ENCODE measurements around the gene CLDN24. TPM values are rescaled to one million over a fixed set of nuclear protein-coding genes. Genes with fewer than 3 reads are reported as not detected.
A peak's percentile ranks its signal among the peaks of the same experiment; 100 is the strongest.

CLDN24 gene
- total RNA-seq, 3 donors from 2014 or later: not detected

DNA sequence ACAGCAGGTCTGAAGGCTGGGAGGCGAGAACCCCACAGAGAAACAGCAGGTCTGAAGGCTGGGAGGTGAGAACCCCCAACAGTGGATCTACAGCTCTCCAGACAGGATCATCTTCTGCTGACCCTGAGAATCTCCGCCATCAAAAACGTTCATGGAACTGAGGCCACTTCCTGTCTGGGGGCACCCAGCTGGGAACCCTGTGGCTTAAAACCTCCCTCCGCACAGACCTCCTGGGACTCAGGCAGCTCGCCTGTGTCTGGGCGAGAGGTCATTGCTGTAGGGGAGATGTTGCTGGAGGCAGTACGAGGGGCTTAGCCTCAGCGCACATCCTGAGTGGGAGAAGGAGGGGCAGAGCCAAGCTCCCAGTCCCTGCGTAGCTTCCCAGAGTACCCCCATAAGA is 15.1 kb upstream of the CLDN24 start:
- H3K9me3 ChIP-seq: no peaks in the 10 kb centered on the region
- TF ChIP-seq, protein P1, sequence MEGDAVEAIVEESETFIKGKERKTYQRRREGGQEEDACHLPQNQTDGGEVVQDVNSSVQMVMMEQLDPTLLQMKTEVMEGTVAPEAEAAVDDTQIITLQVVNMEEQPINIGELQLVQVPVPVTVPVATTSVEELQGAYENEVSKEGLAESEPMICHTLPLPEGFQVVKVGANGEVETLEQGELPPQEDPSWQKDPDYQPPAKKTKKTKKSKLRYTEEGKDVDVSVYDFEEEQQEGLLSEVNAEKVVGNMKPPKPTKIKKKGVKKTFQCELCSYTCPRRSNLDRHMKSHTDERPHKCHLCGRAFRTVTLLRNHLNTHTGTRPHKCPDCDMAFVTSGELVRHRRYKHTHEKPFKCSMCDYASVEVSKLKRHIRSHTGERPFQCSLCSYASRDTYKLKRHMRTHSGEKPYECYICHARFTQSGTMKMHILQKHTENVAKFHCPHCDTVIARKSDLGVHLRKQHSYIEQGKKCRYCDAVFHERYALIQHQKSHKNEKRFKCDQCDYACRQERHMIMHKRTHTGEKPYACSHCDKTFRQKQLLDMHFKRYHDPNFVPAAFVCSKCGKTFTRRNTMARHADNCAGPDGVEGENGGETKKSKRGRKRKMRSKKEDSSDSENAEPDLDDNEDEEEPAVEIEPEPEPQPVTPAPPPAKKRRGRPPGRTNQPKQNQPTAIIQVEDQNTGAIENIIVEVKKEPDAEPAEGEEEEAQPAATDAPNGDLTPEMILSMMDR (IDR thresholded peaks at IDR 0.05): no peak
- no peak for TF ChIP-seq POLR2AphosphoS5 (IDR thresholded peaks at IDR 0.05)
- TF ChIP-seq POLR2A (IDR thresholded peaks at IDR 0.05): no peak

DNA sequence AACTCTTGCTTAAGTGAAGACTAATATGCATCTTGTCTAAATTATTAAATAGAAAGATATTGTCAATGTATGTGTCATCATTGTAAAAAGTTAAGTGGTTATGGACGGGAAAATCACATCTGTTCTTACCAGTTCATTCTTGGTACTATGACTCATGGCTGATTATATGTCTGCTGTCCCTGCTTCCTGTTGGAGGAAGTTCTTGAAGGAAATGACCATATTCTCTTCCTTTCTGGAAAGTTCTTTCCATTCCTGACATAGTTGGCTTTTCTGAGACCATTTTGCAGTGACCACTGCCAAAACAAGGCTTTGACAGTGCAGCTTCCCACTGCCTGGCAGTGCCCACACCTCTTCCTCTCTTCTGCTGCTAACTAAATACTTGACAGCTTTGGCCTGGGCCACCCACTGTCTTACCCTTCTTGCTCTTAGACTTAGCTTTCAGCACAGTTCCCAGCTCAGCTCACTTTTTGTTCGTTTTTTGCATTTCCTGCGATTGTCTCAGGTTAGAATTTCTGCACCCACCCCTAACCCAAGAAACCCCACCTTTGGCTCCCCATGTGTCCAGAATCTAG is 13.2 kb upstream of the CLDN24 start:
- Histone ChIP-seq H3K36me3 (no peaks in the 10 kb centered on the region), H3K4me1 (no peaks in the 10 kb centered on the region), H3K27ac (no peak overlapping the region), H3K4me3 (no peak overlapping the region), H3K9me3 (no peaks in the 10 kb centered on the region), H3K27me3 (no peaks in the 10 kb centered on the region)
- intact Hi-C loops (cut with DNase I; ENCODE audit: low total_unique reads): no loop called here
- TF ChIP-seq, protein P1 (IDR thresholded peaks at IDR 0.05): no peak
- TF ChIP-seq POLR2AphosphoS5 (IDR thresholded peaks at IDR 0.05) (no peak), POLR2A (IDR thresholded peaks at IDR 0.05) (no peak)
- no peak for DNase-seq (ENCODE audit: low spot score in 2 of 2)

More for the DNA sequence above, 15.1 kb upstream of the CLDN24 start:
- Histone ChIP-seq H3K36me3 (no peaks in the 10 kb centered on the region), H3K4me3 (no peak overlapping the region), H3K27ac (peak overlapping the region in 1 of 2 donors; percentile 14), H3K27me3 (no peaks in the 10 kb centered on the region), H3K4me1 (no peaks in the 10 kb centered on the region)
- no peak for DNase-seq (ENCODE audit: low spot score in 2 of 2)
- intact Hi-C loops (cut with DNase I; ENCODE audit: low total_unique reads): no loop called here

DNA sequence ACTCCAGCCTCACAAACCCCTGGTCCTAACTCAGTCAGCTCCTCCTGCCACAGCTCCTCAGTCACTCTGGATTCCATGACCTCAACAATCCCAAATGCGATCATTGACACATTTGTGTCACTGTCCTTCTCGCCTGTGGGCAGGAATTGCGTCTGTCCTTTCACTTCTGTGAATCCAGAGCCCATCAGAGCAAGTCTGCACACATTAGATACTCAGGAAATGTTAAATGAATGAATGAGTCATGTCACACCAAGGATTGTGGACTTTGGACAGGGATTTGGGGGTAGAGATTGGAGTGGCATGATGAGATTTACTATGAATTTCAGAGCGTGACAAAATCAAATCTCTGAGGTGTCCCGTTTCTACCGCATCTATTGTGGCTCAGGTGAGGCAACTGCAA is 11.8 kb upstream of the CLDN24 start:
- Histone ChIP-seq H3K9me3 (no peaks in the 10 kb centered on the region), H3K36me3 (no peaks in the 10 kb centered on the region), H3K27ac (no peak overlapping the region), H3K27me3 (no peaks in the 10 kb centered on the region), H3K4me1 (no peaks in the 10 kb centered on the region), H3K4me3 (no peak overlapping the region)
- TF ChIP-seq POLR2AphosphoS5 (IDR thresholded peaks at IDR 0.05) (no peak), POLR2A (IDR thresholded peaks at IDR 0.05) (no peak)
- TF ChIP-seq, protein P1 (IDR thresholded peaks at IDR 0.05): no peak
- no peak for DNase-seq (ENCODE audit: low spot score in 2 of 2)
- intact Hi-C loops (cut with DNase I; ENCODE audit: low total_unique reads): no loop called here

DNA sequence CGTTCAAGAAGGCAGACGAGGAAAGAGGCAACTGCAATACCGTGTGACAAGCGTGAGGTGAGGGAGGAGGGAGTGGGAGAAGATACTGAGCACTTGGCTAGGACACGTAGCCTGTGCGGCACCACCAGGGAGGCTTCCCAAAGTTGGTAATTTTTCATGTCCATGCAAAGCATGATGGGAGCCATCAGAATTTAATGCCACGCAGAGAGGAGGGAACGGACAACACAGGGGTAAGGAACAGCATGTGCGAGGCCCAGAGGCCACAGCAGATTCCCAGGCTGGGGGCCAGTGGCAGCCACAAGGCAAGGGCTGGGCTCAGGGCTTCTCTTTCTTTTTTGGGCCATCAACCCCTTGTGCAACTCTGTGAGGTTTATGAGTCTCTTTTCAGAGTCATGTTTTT is 11.0 kb upstream of the CLDN24 start:
- Histone ChIP-seq H3K9me3 (no peaks in the 10 kb centered on the region), H3K27ac (no peak overlapping the region), H3K36me3 (no peaks in the 10 kb centered on the region), H3K27me3 (no peaks in the 10 kb centered on the region), H3K4me1 (no peaks in the 10 kb centered on the region), H3K4me3 (no peak overlapping the region)
- no peak for DNase-seq (ENCODE audit: low spot score in 2 of 2)
- intact Hi-C loops (cut with DNase I; ENCODE audit: low total_unique reads): no loop called here
- TF ChIP-seq POLR2AphosphoS5 (IDR thresholded peaks at IDR 0.05) (no peak), POLR2A (IDR thresholded peaks at IDR 0.05) (no peak)
- TF ChIP-seq, protein P1 (IDR thresholded peaks at IDR 0.05): no peak

DNA sequence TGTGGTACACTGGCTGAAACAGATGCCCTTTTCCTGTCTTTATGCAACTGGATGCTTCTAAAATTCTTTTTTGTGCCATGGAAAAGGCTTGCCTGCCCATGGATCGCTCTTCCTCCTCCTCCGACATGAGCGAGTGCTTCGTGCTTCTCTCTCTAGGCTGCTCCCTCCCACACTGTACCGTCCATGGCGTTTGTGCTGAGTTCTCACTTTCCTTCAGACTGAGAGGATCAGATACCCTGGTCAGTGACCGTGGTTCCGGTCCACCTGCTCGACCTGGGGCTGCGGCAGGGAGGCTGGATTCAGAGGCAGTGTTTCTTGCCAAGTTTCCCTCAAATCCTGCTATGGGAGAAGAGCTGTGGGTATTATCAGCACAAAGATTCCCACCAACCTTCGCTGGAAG is 10.2 kb upstream of the CLDN24 start:
- Histone ChIP-seq H3K4me3 (no peak overlapping the region), H3K36me3 (no peaks in the 10 kb centered on the region), H3K27ac (no peak overlapping the region), H3K9me3 (no peaks in the 10 kb centered on the region), H3K4me1 (no peaks in the 10 kb centered on the region), H3K27me3 (no peaks in the 10 kb centered on the region)
- intact Hi-C loops (cut with DNase I; ENCODE audit: low total_unique reads): no loop called here
- DNase-seq (ENCODE audit: low spot score in 2 of 2): no peak
- TF ChIP-seq, protein P1 (IDR thresholded peaks at IDR 0.05): no peak
- TF ChIP-seq POLR2AphosphoS5 (IDR thresholded peaks at IDR 0.05) (no peak), POLR2A (IDR thresholded peaks at IDR 0.05) (no peak)
